A549 (cell line): Measurements from ENCODE around the gene EOMES. TPM values are rescaled to one million over a fixed set of nuclear protein-coding genes. Genes with fewer than 3 reads are reported as not detected.

Experiments
- ATAC-seq, 2 experiments: fragments of 200-7000 bp in 1 of 2; fragments of >200 bp in 1 of 2; cut with Nextera tagmentation in 1 of 2; cut with Tn5 transposase in 1 of 2; 3 replicates each; pipeline versions ENCODE4 v1.8.0 to v1.9.1; 2018 to 2020; ENCODE audit warnings: mild to moderate bottlenecking in 1 of 2, moderate library complexity in 1 of 2
- CTCF ChIA-PET: fragments of 300-600 bp; sonication (Branson Sonifier 250); formaldehyde crosslinking; extraction: SDS; loops from one replicate; lab custom pipeline; 2021; ENCODE audit warnings: antibody characterized with exemption, inconsistent platforms; lab: Yijun Ruan, JAX
- POLR2A ChIA-PET: fragments of 350-600 bp; formaldehyde crosslinking; extraction: SDS; loops from one replicate; lab custom pipeline; 2021; ENCODE audit warnings: antibody characterized with exemption, inconsistent platforms; lab: Yijun Ruan, JAX
- DNase-seq, 2 experiments: peaks; one replicate each; pipeline versions ENCODE4 v3.0.0 to v3.0.0-alpha.2; 2011 to 2016; ENCODE audit warnings: low read depth in 1 of 2, low spot score in 1 of 2
- FAIRE-seq: peaks from 2 replicates; lab custom pipeline; 2011; peaks lifted over from hg19 to GRCh38; lab: Jason Lieb, UNC
- H3K27ac ChIP-seq, 2 experiments: fragments of >200 bp; sonication (Bioruptor Twin); formaldehyde crosslinking; 3 replicates each; pipeline ENCODE4 v1.5.1; 2016 to 2017
- H3K4me1 ChIP-seq: fragments of >200 bp; sonication (Bioruptor Twin); formaldehyde crosslinking; 3 replicates; pipeline ENCODE4 v1.6.1; 2016
- H3K4me2 ChIP-seq: fragments of >200 bp; sonication (Bioruptor Twin); formaldehyde crosslinking; 3 replicates; pipeline ENCODE4 v1.6.1; 2016
- H3K4me3 ChIP-seq: fragments of >200 bp; sonication (Bioruptor Twin); formaldehyde crosslinking; 3 replicates; pipeline ENCODE4 v1.5.1; 2016
- H3K9me3 ChIP-seq: fragments of >200 bp; sonication (Bioruptor Twin); formaldehyde crosslinking; 3 replicates; pipeline ENCODE4 v1.6.1; 2016
- CBX2 ChIP-seq: fragments of 200-600 bp; sonication (generic); IDR thresholded peaks from 2 replicates; pipeline ENCODE4 v1.6.1; 2016; ENCODE audit warnings: low read depth, mild to moderate bottlenecking, borderline replicate concordance
- EHF ChIP-seq: fragments of 250-450 bp; sonication (Bioruptor Pico); IDR thresholded peaks from 2 replicates; pipeline ENCODE4 v1.5.0; 2020; ENCODE audit warnings: mild to moderate bottlenecking
- ESRRA ChIP-seq: fragments of 150-350 bp; IDR thresholded peaks from 2 replicates; pipeline ENCODE4 v1.6.1; 2014; ENCODE audit warnings: mild to moderate bottlenecking, low read length, borderline replicate concordance
- HDAC2 ChIP-seq: fragments of 200-600 bp; sonication (generic); IDR thresholded peaks from 2 replicates; pipeline ENCODE4 v1.6.1; 2016
- HOXB13 ChIP-seq: fragments of 250-450 bp; sonication (Bioruptor Pico); IDR thresholded peaks from 2 replicates; pipeline ENCODE4 v1.5.0; 2020; ENCODE audit warnings: low read depth, mild to moderate bottlenecking, moderate library complexity
- JUNB ChIP-seq: fragments of >200 bp; sonication (Bioruptor Twin); formaldehyde crosslinking; IDR thresholded peaks from 2 replicates; pipeline ENCODE4 v1.6.1; 2016
- KDM1A ChIP-seq: fragments of 200-600 bp; sonication (generic); IDR thresholded peaks from 2 replicates; pipeline ENCODE4 v1.6.1; 2016; ENCODE audit warnings: low read depth, mild to moderate bottlenecking
- MAFK ChIP-seq: fragments of 450-650 bp; IDR thresholded peaks from 2 replicates; pipeline ENCODE4 v1.6.1; 2014; ENCODE audit not compliant: partially characterized antibody
- PHF8 ChIP-seq: fragments of 200-600 bp; sonication (generic); IDR thresholded peaks from 2 replicates; pipeline ENCODE4 v1.6.1; 2016; ENCODE audit warnings: low read depth, mild to moderate bottlenecking, antibody characterized with exemption, moderate library complexity, borderline replicate concordance
- POLR2A ChIP-seq: IDR thresholded peaks from 2 replicates; pipeline ENCODE4 v1.6.1; 2012; ENCODE audit warnings: mild to moderate bottlenecking, low read length
- RAD21 ChIP-seq, 2 experiments: fragments of >200 bp in 1 of 2; sonication (Bioruptor Twin) in 1 of 2; formaldehyde crosslinking in 1 of 2; IDR thresholded peaks in 1 of 2; conservative IDR thresholded peaks in 1 of 2; 2 replicates in 1 of 2; 3 replicates in 1 of 2; pipeline ENCODE4 v1.6.1; 2012 to 2018; ENCODE audit warnings: inconsistent platforms in 1 of 2
- RCOR1 ChIP-seq: fragments of 150-350 bp; IDR thresholded peaks from 2 replicates; pipeline ENCODE4 v1.6.1; 2014; ENCODE audit warnings: antibody characterized with exemption, low read length, low read depth
- REST ChIP-seq: fragments of 200-600 bp; sonication (generic); IDR thresholded peaks from 2 replicates; pipeline ENCODE4 v1.6.1; 2016; ENCODE audit warnings: antibody characterized with exemption, mild to moderate bottlenecking, moderate library complexity
- SMC3 ChIP-seq: fragments of >200 bp; sonication (Bioruptor Twin); formaldehyde crosslinking; IDR thresholded peaks from 3 replicates; pipeline ENCODE4 v1.6.1; 2018; ENCODE audit warnings: inconsistent platforms
- TFCP2L1 ChIP-seq: fragments of 250-450 bp; sonication (Bioruptor Pico); IDR thresholded peaks from 2 replicates; pipeline ENCODE4 v1.5.0; 2021; ENCODE audit warnings: mild to moderate bottlenecking
- TP53 ChIP-seq: fragments of 250-450 bp; sonication (Bioruptor Pico); IDR thresholded peaks from 2 replicates; pipeline ENCODE4 v1.5.0; 2021; ENCODE audit warnings: mild to moderate bottlenecking, moderate library complexity
- USF2 ChIP-seq: fragments of 450-650 bp; IDR thresholded peaks from 2 replicates; pipeline ENCODE4 v1.6.1; 2014; ENCODE audit warnings: antibody characterized with exemption
- ZC3H11A ChIP-seq: fragments of 450-650 bp; IDR thresholded peaks from 2 replicates; pipeline ENCODE4 v1.6.1; 2014; ENCODE audit warnings: antibody characterized with exemption, mild to moderate bottlenecking
- ZNF302 ChIP-seq: fragments of 250-450 bp; sonication (Bioruptor Pico); IDR thresholded peaks from 2 replicates; pipeline ENCODE4 v1.9.0; 2021; ENCODE audit warnings: inconsistent platforms, mild to moderate bottlenecking, moderate library complexity
- WGBS: methylation state at CpG from one replicate; pipeline ENCODE4 v1.1.6; 2017; ENCODE audit errors: missing lambda C conversion rate; 5-methylcytosine and 5-hydroxymethylcytosine counted together
- polyA plus RNA-seq, 4 experiments: library from polyadenylated mRNA; depleted of rRNA in 3 of 4; stranded (reverse); fragments of >200 nt; fragmentation: RNase III in 1 of 4; extraction: RNeasy Plus Mini Kit Qiagen cat#74134 plus additional on column Dnase treatment in 1 of 4; gene quantifications; 2 replicates in 3 of 4; 3 replicates in 1 of 4; pipeline ENCODE4 v1.2.3, GENCODE V29; 2011 to 2017
- TF ChIP-seq, protein P1 (sequence below): fragments of >200 bp; sonication (Bioruptor Twin); formaldehyde crosslinking; IDR thresholded peaks from 3 replicates; pipeline ENCODE4 v1.5.1; 2016
- TF ChIP-seq, protein P2 (sequence below): fragments of 250-450 bp; sonication (Bioruptor Pico); IDR thresholded peaks from 2 replicates; pipeline ENCODE4 v1.5.0; 2020; ENCODE audit warnings: low read depth, mild to moderate bottlenecking, moderate library complexity

The EOMES gene
- polyA plus RNA-seq, 2 of the 4 experiments (the other 2 are of a cell fraction), result 0.84 to 1.2 TPM

DNA sequence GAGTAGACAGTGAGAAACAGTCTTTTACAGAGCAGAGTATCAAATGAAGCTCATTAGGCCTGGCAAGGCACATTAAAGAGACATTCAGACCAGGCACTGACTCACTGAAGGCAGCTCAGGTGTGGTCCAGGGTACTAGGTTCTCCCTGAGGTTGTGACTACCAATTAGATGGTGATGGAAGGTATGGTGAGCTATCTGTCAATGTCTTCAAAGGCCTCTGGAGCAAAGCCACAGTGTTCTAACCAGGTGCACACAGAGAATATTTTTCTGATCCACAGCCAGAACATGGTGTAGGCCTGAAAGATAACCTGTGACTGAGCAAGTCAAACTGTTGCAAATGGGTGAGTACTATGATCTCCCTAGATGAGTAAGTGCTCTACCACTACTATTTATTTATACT, 51.5 kb downstream of the EOMES start:
- DNase-seq, result no peak
- ATAC-seq, result 0 out of 6 replicates have a peak, but pooled peaks of 1 of the 2 experiments have one; percentile 19
- no peak overlapping the region for H3K4me3 ChIP-seq
- no peak overlapping the region for H3K4me2 ChIP-seq
- no peak for FAIRE-seq
- no peaks in the 10 kb centered on the region for H3K9me3 ChIP-seq
- ChIA-PET CTCF (interaction anchor here (2.6 kb wide), 1 partner anchor 10 kb away, joined by 11 read pairs; no protein-coding TSS in a partner anchor), POLR2A (interaction anchor here (0.5 kb wide), 1 partner anchor 10 kb away, joined by 3 read pairs; no protein-coding TSS in a partner anchor)
- peaks cover 13% of the 10 kb centered on the region; the same call in 2 of the 3 replicates for H3K4me1 ChIP-seq
- TF ChIP-seq ZNF302, result no peak
- TF ChIP-seq JUNB, result no peak
- no peak overlapping the region for H3K27ac ChIP-seq

DNA sequence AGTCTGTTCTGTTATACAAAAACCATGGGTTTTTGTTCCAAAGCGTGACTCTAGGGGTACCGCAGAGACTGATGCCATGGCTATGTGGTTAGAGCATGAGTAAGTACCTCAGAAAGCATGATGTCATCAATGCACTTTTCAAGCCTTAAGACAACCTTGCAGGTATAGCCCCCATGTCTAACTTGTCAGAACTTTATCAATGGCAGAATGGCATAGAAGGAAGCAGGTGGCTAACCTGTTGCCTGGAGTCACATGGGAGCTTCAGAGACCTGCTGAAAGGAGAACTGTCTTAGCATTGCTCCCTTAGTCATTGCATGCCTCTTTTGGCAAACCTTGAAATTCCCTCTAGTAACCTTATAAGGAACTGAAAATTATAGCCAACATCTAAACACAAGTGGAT, 52.5 kb downstream of the EOMES start:
- no peak for DNase-seq
- no peak overlapping the region for H3K4me2 ChIP-seq
- ChIA-PET CTCF (no interaction called here), POLR2A (no interaction called here)
- no peak for TF ChIP-seq ESRRA
- TF ChIP-seq TP53 (CRISPR knock-in tag), result no peak
- TF ChIP-seq ZC3H11A, result no peak
- no peak for TF ChIP-seq JUNB
- TF ChIP-seq, protein P1, sequence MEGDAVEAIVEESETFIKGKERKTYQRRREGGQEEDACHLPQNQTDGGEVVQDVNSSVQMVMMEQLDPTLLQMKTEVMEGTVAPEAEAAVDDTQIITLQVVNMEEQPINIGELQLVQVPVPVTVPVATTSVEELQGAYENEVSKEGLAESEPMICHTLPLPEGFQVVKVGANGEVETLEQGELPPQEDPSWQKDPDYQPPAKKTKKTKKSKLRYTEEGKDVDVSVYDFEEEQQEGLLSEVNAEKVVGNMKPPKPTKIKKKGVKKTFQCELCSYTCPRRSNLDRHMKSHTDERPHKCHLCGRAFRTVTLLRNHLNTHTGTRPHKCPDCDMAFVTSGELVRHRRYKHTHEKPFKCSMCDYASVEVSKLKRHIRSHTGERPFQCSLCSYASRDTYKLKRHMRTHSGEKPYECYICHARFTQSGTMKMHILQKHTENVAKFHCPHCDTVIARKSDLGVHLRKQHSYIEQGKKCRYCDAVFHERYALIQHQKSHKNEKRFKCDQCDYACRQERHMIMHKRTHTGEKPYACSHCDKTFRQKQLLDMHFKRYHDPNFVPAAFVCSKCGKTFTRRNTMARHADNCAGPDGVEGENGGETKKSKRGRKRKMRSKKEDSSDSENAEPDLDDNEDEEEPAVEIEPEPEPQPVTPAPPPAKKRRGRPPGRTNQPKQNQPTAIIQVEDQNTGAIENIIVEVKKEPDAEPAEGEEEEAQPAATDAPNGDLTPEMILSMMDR, result no peak
- TF ChIP-seq POLR2A, result no peak
- no peak for TF ChIP-seq SMC3
- TF ChIP-seq PHF8, result no peak
- no peak for TF ChIP-seq MAFK
- TF ChIP-seq, protein P2, sequence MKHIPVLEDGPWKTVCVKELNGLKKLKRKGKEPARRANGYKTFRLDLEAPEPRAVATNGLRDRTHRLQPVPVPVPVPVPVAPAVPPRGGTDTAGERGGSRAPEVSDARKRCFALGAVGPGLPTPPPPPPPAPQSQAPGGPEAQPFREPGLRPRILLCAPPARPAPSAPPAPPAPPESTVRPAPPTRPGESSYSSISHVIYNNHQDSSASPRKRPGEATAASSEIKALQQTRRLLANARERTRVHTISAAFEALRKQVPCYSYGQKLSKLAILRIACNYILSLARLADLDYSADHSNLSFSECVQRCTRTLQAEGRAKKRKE (CRISPR knock-in tag), result no peak
- TF ChIP-seq TFCP2L1 (CRISPR knock-in tag), result no peak
- TF ChIP-seq RAD21 (conservative IDR thresholded peaks at IDR 0.05 in 1 of 2, IDR thresholded peaks at IDR 0.05 in 1 of 2), result no peak
- TF ChIP-seq REST, result no peak
- no peak overlapping the region for H3K4me3 ChIP-seq
- 0 out of 3 replicates have a peak, but pooled peaks cover 8% of the 10 kb centered on the region for H3K4me1 ChIP-seq
- ATAC-seq, result no peak
- no peak for FAIRE-seq
- 89% methylated on average over 2 of the region's 2 CpGs for WGBS
- H3K9me3 ChIP-seq, result no peaks in the 10 kb centered on the region
- H3K27ac ChIP-seq, result no peak overlapping the region

DNA sequence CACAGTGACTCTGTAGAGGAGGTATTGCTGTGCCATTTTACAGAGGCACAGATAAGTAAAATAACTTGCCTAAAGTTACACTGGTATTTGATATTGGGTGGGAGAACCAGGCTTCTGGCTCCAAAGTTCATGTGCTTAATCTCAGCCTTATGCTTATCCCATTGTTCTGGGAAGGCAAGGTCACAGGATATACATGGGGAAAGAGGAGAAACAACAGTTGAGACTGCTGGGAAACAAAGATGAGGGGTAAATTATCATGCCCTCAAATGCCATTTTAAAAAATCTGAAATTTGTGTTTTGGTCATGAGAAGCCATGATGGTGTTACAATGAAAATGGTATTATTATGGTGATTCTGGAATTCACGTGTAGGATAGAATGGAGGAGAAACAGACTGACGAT, 54.4 kb downstream of the EOMES start:
- no peak for ATAC-seq
- Histone ChIP-seq H3K4me2 (no peak overlapping the region), H3K4me1 (0 out of 3 replicates have a peak, but pooled peaks cover 2% of the 10 kb centered on the region), H3K27ac (no peak overlapping the region), H3K4me3 (no peak overlapping the region), H3K9me3 (no peaks in the 10 kb centered on the region)
- no peak for FAIRE-seq
- 75% methylated on average over 2 of the region's 2 CpGs for WGBS
- no peak for DNase-seq
- TF ChIP-seq EHF (CRISPR knock-in tag), result no peak
- no peak for TF ChIP-seq RCOR1
- no peak for TF ChIP-seq KDM1A
- no peak for TF ChIP-seq ESRRA
- no peak for TF ChIP-seq REST
- no peak for TF ChIP-seq JUNB
- no peak for TF ChIP-seq HDAC2
- TF ChIP-seq CBX2, result no peak
- TF ChIP-seq USF2, result no peak
- TF ChIP-seq HOXB13 (CRISPR knock-in tag), result no peak
- TF ChIP-seq RAD21 (conservative IDR thresholded peaks at IDR 0.05 in 1 of 2, IDR thresholded peaks at IDR 0.05 in 1 of 2), result no peak
- TF ChIP-seq ZC3H11A, result no peak
- CTCF ChIA-PET, result interaction anchor here (0.7 to 2.2 kb wide), 3 partner anchors 10 to 130 kb away, joined by 4 to 15 read pairs (median 5); no protein-coding TSS in a partner anchor
- POLR2A ChIA-PET, result no interaction called here
